GM19397 (cell line): Measurements from ENCODE around the gene NPAS2.

ENCODE experiments used
- ATAC-seq: cut with Tn5 transposase; IDR thresholded peaks from one replicate; pipeline ENCODE4 v1.9.1; 2021; ENCODE audit warnings: mild to moderate bottlenecking, moderate library complexity; ENCODE audit not compliant: unreplicated experiment

The NPAS2 gene

GRCh38 chr2:100938031-100939026 is 118.4 kb downstream of the NPAS2 start:
- ATAC-seq, result no peak

- ATAC-seq, result no peak
Observed at GRCh38 chr2:100939445-100939844, 119.5 kb downstream of the NPAS2 start.

DNA sequence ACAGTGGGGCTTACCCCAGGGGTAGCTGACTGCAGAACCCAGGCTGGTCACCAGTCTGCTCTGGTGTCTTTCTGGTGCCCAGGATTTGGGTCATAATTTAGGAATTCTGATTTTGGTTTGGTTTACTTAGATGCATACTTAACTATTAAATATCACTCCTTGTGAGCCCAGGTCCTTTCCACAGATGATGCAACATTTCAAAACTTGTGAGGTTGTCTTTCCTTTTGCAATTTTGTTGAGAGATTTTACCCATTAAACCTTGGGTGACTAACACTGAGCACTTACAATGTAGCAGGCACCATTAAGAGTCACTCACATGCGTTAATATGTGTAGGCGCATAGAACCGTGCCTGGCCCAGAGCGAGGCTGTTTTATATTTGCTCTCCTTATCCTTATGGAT is 120.3 kb downstream of the NPAS2 start:
- no peak for ATAC-seq

GRCh38 chr2:100940766-100941645 is 121.1 kb downstream of the NPAS2 start:
- no peak for ATAC-seq

DNA sequence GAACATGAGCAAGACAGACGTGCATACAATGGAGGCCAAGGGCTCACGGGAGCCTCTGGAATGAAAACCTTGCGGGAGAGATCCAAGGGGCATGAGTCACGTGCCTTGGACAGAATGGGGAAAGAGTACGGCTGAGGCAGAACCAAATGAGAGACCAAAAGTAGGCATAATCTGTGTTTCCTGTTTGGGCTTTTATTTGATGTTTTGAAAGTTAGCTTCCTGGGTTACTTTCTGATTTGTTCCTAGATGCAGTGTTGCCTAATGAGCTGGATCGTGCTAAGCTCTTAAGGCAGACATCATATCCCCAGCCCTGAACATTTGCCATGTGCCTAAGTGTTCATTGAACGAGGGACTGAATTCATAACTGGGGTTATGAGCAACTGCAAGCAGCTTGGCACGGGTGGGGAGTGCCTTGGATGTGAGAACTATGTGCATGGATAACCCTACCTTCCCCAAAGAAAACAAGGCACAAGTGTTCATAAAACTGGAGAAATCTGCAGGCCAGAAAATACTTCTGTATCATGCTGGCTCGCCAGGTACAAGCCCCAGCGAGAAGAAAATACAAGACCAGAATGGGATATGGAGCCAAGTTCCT is 121.8 kb downstream of the NPAS2 start:
- no peak for ATAC-seq

DNA sequence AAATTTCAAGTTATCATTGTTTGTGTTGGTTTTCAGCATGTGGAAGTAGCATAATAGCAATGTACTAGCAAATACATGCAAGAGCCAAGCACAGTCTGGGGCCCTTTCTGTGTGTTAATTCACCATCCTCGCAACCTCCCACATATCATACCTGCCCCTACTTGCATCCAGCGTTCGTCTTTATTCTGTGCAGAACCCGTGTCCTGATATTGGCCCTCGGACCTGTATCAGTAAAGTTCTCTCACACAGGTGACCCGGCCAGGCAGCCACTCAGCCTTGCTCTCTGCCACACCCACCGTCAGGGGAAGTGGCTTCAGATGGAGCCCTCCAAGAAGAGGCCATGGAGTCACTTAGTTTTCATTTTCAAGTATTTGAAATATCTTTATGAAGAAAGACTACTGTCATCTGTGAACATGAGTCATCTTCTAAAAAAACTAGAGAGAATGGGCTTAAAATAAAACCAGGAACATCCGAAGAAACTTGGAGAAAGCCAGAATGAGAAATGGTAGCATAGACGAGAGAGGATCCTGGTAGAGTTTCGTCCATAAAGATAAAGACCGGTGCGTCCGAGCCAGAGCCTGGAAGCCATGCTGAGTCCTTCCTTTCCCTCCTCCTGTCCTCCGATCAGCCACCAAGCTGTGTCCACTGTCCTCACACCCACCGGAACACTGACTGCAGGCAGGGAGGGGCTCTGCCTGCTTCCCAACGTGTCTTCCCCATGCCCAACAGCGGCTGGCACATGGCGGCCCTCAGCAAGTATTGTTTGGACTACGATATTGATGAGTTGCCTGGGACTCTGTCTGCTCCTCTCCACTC is 124.9 kb downstream of the NPAS2 start:
- ATAC-seq, result no peak

GRCh38 chr2:100945433-100945740 is 125.4 kb downstream of the NPAS2 start:
- no peak for ATAC-seq

- no peak for ATAC-seq
Observed at GRCh38 chr2:100945930-100946607, 126.1 kb downstream of the NPAS2 start.

GRCh38 chr2:100948942-100949811 is 129.2 kb downstream of the NPAS2 start:
- ATAC-seq, result no peak

DNA sequence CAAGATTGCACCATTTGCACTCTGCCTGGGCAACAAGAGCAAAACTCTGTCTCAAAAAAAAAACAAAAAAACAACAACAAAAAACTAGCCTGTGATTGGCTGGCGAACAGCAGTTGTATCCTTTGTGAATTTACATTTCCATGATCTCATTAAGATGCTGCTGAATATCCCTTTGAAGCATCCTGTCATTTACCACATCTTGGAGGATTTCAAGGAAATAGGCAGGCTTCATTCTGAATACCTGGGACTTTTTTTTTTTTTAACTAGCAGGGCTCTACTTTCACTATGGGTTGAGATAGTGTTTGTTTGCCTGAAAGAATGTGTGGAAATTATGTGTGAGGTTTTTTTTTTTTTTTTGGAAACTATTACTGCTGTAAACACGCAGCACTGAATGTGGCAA is 132.6 kb downstream of the NPAS2 start:
- ATAC-seq, result no peak

GRCh38 chr2:100953406-100954043 is 133.6 kb downstream of the NPAS2 start:
- ATAC-seq, result no peak

- no peak for ATAC-seq
Observed at GRCh38 chr2:100954044-100954420, 134.1 kb downstream of the NPAS2 start.

DNA sequence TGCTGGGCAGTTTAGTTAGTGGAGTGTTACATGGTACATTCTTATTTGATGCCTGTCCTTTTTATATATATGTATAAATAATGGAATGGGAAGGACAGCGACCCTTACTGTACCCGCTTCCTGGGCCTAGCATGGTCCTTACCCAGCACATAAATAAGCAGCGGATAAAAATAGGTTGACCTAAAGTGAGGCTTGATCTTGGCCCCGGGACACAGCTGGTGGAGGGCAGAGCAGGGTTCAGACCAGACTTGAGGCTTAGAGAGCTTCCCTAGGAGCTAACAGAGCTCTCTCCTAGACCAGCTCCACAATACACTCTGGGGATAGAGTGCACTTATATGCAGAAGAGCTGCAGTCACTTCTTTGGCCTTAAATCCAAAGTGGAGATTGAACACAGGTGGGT is 135.3 kb downstream of the NPAS2 start:
- ATAC-seq, result no peak

GRCh38 chr2:100956081-100956480 is 136.1 kb downstream of the NPAS2 start:
- ATAC-seq, result no peak

DNA sequence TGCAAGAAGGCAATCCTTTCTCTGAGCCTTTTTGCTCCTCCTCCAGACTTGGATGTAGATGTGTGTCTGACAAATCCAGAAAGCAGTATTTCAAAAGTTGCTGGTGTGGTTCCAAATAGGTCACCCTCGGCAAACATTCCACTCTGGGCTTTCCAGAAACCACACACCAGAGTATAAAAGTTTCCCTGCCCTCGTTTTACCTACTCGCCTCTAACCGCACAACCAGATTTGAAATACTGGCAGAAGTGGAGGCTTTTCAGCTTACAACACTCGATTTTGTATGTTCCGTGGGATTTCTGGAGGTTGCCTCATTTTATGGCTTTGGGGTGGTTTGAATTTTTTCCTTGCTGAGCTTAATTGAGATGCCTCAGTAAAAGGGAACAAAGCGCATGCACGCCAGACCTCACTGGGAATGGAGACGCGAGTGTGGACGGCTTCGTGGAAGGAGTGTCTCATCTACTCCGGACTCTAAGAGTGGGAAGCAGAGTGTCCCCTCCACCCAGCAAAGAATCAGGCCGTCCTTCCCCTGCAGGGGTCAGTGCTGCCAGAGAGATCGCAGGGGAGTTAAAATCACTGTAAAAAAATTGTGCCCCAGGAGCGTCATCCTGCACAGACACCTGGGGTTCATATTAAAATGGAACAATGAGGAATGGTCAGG is 138.2 kb downstream of the NPAS2 start:
- no peak for ATAC-seq

DNA sequence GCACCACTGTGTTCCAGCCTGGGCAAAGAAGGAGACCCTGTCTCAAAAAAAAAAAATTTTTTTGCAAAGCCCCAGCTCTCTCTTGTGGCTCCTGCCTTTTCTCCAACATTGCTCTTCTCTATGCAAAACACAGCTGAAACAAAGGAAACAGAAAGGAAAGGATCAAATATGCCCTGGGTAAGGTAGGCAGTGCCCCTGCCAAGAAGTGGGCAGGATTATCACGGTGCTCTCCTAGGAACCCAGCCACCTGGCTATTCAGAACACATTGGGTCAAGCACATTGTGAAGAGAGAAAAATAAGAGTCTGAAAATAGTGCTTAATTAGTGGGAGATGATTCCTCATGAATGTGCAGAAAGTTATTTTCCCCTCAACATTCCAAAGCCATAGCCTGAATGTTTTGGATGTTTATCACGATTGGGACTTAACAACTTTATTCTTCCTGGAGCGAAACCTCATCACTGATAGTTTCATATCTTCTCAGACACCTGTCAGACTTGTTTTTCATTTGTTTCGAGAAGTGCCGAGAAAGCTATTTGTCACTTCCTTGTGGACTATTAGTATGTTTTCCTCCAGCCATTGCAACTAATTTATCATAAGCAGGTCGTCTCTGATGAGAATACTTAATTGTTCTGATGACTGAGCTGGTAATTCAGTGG is 139.4 kb downstream of the NPAS2 start:
- ATAC-seq, result no peak

DNA sequence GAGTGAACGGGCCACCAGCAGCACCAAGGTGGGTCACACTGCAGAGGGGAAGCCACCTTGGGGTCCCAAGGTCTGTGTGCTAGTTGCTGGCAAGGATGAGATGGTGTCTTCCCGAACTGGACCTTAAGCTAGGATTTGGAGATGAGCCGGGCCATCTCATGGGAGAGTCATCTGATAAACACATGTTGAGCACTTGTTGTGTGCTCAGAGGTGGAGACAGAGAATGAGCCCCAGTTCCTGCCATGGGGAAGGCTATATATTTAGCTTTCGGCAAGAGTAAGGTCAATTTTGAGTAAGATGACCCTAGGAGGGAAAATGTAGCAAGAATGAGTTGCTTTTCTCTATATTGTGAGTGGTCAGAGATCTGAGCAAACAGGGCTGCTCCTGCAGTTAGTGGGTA is 140.7 kb downstream of the NPAS2 start:
- ATAC-seq, result no peak
